Mesangial cell (primary cell): Measurements from ENCODE around the gene FLT3LG. TPM values are rescaled to one million over a fixed set of nuclear protein-coding genes. Genes with fewer than 3 reads are reported as not detected.

Experiments
- total RNA-seq: library from RNA; depleted of rRNA; stranded (reverse); fragments of >200 nt; gene quantifications from 2 replicates; pipeline ENCODE4 v1.2.3, GENCODE V29; 2015

FLT3LG gene
- total RNA-seq, result 0.81 and 5.7 TPM in 2 replicates

GRCh38 chr19:49473868-49474541 is at the start of gene FLT3LG:
FLT3LG (plus strand) TSS chr19:49474215; CDS start chr19:49474640, 425 bp downstream.

DNA sequence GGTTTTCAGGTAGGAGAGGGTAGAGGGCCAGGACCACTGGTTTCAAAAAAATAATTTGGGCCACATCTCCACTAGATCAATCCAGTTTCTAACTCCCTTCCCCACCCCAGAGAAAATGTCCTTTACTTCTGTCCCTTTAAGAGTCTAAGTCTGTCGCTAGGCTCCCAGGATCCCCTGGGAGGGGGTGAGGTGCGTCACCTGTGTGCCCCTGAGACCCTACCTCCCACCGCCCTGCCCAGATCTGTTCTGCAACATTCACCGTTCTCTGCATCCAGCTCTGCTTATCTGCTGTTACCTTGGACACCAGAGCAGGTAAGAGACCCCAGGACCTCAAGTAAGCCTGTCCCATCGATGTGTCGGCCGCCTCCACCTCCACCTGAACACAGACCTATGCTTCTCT is 48.8 kb upstream of the FLT3LG start, which contains the start of gene GFY:
GFY (plus strand) TSS at position 211 of the 400 bp plus-strand sequence. CDS start 1,043 bp downstream, outside the sequence.

GRCh38 chr19:49441210-49441959 is 32.6 kb upstream of the FLT3LG start, which contains the start of gene SLC17A7:
SLC17A7 (minus strand) TSS chr19:49441527; CDS start chr19:49441379, 148 bp downstream.

DNA sequence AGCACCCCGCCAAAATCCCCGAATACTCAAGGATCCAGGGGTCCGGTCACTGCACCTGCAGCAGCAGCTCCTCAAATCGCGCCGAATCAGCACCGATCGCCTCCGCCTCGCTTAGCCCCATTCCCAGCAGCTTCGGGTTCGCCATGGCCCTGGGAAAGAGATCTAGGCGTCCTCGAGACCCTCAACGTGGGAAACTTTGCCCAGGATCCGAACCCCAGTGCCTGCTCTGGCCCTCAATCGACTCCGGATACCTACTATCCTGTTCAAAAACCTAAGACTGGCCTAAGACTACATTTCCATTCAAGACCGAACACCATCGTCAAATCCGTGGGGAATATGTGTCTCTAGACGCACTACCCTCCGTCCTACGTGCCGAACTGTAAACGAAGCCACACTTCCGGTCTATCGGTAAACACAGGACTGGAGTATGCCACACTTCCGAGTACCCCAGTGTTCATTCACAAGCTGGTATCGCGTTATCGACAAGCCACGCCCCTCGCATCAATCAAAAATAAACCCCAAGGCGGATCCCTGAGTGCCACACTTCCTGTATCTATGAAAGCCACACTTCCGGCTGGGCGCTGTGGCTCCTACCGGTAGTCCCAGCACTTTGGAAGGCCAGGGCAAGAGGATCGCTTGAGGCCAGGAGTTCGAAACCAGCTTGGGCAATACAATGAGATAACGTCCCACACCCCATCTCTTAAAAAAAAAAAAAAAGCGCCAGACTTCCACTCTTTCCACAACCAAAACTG is 22.4 kb upstream of the FLT3LG start, which contains the start of gene PIH1D1:
PIH1D1 (minus strand) TSS at position 385 of the 752 bp plus-strand sequence; CDS start at position 145, 240 bp downstream.

DNA sequence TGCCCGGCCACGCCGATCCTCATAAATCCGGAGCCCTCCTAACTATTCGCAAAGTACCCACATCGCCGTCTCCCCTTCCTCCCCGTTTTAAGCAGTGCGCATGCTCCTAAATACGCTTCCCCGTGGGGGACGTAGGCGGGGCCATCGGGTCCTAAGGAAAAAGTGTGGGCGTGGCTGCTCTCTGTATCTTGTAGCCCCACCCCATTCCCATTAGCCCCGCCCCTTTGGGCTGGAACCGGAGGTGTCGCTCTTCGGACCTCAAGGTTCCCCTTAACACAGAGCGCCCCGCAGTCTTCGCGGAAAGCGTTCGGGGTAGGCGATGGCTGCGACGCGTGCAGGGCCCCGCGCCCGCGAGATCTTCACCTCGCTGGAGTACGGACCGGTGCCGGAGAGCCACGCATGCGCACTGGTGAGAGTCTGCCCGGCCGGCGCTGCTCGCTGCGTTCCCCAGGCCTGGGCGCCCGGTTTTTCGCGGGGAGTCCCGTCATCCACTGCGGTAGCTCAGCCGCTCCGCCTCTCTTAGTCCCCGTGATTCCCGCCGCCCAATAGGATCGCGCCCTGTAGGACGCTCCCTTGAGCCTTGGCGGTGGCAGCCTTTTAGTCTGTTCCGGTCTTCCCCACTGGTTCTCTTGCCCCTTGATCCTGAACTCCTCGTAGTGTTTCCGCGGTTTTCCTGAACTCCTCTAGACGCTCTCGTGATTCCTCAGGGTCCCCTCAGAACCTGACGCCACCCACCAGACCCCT is 20.8 kb upstream of the FLT3LG start, which contains the start of gene ALDH16A1:
ALDH16A1 (plus strand) TSS at position 213 of the 744 bp plus-strand sequence; CDS start at position 320, 107 bp downstream.

GRCh38 chr19:49487277-49488045 is 13.4 kb downstream of the FLT3LG start, which contains the start of gene RPL13A:
RPL13A (plus strand) TSS chr19:49487608; CDS start chr19:49487630, 22 bp downstream.

Other genes with a start within 250 kb of the FLT3LG start
- under 0.01 and 0.13 TPM in 2 replicates for gene SLC6A16, start 149.0 kb upstream of the FLT3LG start, total RNA-seq
- not detected in 2 replicates for gene CD37, start 138.8 kb upstream of the FLT3LG start, total RNA-seq
- gene TEAD2, start 111.8 kb upstream of the FLT3LG start, total RNA-seq, result 56.5 and 59.7 TPM in 2 replicates
- 0.81 and 2.3 TPM in 2 replicates for gene DKKL1, start 110.3 kb upstream of the FLT3LG start, total RNA-seq
- gene KASH5, start 86.0 kb upstream of the FLT3LG start, total RNA-seq, result not detected in 2 replicates
- not detected in 2 replicates for gene PTH2, start 50.8 kb upstream of the FLT3LG start, total RNA-seq
- not detected in 2 replicates for gene GFY, start 48.8 kb upstream of the FLT3LG start, total RNA-seq
- gene SLC17A7, start 32.7 kb upstream of the FLT3LG start, total RNA-seq, result under 0.01 TPM in 2 replicates
- gene PIH1D1, start 22.4 kb upstream of the FLT3LG start, total RNA-seq, result 97.8 and 107 TPM in 2 replicates
- gene ALDH16A1, start 21.0 kb upstream of the FLT3LG start, total RNA-seq, result 37.5 and 43.7 TPM in 2 replicates
- 3,557 and 5,004 TPM in 2 replicates for gene RPL13A, start 13.4 kb downstream of the FLT3LG start, total RNA-seq
- gene RPS11, start 22.2 kb downstream of the FLT3LG start, total RNA-seq, result 3,157 and 4,504 TPM in 2 replicates
- gene FCGRT, start 38.4 kb downstream of the FLT3LG start, total RNA-seq, result 36.2 and 124 TPM in 2 replicates
- 88.3 and 94.6 TPM in 2 replicates for gene RCN3, start 53.8 kb downstream of the FLT3LG start, total RNA-seq
- 135 and 207 TPM in 2 replicates for gene NOSIP, start 106.3 kb downstream of the FLT3LG start, total RNA-seq
- 0.16 and 1.1 TPM in 2 replicates for gene PRRG2, start 107.1 kb downstream of the FLT3LG start, total RNA-seq
- 12.1 and 15.8 TPM in 2 replicates for gene PRR12, start 117.0 kb downstream of the FLT3LG start, total RNA-seq
- gene RRAS, start 165.9 kb downstream of the FLT3LG start, total RNA-seq, result 71.7 and 112 TPM in 2 replicates
- gene SCAF1, start 168.0 kb downstream of the FLT3LG start, total RNA-seq, result 39.8 and 41.7 TPM in 2 replicates
- 86.6 and 127 TPM in 2 replicates for gene IRF3, start 191.6 kb downstream of the FLT3LG start, total RNA-seq
- 20.0 and 67.8 TPM in 2 replicates for gene BCL2L12, start 191.7 kb downstream of the FLT3LG start, total RNA-seq
- gene PRMT1, start 203.1 kb downstream of the FLT3LG start, total RNA-seq, result 222 and 459 TPM in 2 replicates
- 0.38 and 0.49 TPM in 2 replicates for gene ADM5, start 215.4 kb downstream of the FLT3LG start, total RNA-seq
- gene CPT1C, start 216.9 kb downstream of the FLT3LG start, total RNA-seq, result 4.4 and 30.8 TPM in 2 replicates